Stimulated activated CD4-positive, alpha-beta T cell treated with anti-CD3 and anti-CD28 coated beads, Interleukin-4, amount 100 ng/mL, for 4 hours (primary cell): ENCODE data around the gene IER3.

Experiments
- DNase-seq, 2 experiments: peaks; one replicate each; pipeline ENCODE4 v3.0.0-alpha.2; 2020

IER3 gene

DNA sequence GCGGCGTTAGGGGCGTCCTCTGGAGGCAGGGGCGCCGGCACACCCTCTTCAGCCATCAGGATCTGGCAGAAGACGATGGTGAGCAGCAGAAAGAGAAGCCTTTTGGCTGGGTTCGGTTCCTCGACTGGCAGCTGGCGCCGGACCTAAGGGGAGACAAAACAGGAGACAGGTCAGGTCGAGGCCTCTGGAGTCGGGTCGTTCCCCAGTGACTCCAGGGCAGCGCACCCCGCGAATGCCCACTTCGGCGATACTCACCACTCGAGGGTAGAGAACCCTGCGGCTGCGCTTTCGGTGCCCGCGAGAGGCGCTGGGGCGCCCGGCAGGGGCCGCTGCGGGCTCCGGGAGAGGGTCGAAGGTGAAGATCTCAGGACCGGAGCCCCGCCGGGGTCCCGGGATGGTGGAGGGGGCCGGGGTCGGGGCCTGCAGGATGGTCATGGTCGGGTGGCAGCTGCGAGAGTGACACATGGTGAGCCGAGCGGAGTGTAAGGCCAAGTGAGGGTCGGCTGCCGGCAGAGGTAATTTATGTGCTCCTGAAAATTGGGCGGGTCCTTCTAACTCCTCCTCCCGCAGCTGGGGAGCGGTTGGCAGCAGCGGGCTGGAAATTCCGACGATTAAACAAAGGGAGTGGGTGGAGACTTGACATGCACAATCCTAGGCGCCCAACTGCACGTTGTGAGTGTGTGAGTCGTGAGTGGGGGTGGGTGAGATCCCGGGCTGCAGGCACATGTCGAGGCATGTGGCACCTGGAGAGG is at the start of gene IER3:
TSS of gene IER3 (minus strand) at position 494 of the 752 bp plus-strand sequence. CDS start at position 465, 29 bp downstream.
- DNase-seq, result peak; percentile 87 to 94

- no peak for DNase-seq
Observed at GRCh38 chr6:30793521-30794194, 49.3 kb upstream of the IER3 start.

DNA sequence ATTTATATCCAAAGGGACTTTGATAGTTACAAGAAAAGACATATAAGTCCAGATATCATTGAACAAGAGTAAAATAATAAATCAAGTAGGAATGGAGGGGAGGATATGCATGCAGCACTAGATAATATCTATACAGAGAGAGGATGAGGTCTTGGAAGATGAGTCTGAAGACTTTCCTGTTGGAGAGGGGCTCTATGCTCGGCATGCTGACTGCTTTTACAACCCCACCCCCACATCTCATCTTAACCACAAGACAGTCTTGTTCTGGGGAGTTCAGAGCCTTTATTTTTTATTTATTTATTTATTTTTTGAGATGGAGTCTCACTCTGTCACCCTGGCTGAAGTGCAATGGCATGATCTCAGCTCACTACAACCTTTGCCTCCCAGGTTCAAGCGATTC is 48.4 kb upstream of the IER3 start:
- no peak for DNase-seq

GRCh38 chr6:30790724-30791383 is 46.5 kb upstream of the IER3 start:
- DNase-seq, result no peak

DNA sequence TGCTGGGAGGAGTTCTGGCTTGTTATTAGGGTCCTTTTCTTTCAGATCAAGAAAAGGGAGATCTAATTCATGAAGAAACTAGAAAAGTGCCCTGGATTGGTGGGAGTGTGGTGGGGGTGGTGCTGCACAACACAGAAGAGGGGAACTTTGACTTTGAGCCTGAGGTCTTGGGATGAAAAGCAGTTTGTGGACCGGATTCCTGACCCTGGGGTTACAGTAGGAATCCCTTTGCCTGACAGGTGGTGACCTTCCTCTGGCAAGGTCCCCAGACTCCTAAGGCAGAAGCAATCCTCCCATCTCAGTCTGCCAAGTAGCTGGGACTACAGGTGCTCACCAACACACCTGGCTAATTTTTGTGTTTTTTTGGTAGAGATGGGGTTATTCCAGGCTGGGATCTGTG is 45.3 kb upstream of the IER3 start:
- DNase-seq, result no peak

DNA sequence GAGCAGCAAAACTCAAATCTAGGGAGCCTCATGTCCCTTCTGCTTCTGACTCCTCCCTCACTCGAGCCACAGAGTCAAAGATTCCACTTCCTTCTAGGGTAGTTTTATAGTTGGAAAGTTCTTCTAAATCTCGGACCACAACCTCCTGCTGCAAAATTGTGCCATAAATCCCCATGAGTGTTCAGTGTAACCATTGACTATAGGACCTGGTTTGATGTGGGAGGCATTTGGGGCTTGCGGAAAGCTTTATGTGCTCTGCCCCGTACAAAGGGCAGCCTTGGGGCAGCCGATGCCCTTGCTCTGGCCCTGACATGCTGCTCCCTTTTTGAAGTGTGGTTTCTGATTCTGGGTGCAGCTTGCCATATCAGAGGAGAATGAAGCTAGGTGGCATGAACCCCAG is 43.6 kb upstream of the IER3 start:
- DNase-seq, result no peak

DNA sequence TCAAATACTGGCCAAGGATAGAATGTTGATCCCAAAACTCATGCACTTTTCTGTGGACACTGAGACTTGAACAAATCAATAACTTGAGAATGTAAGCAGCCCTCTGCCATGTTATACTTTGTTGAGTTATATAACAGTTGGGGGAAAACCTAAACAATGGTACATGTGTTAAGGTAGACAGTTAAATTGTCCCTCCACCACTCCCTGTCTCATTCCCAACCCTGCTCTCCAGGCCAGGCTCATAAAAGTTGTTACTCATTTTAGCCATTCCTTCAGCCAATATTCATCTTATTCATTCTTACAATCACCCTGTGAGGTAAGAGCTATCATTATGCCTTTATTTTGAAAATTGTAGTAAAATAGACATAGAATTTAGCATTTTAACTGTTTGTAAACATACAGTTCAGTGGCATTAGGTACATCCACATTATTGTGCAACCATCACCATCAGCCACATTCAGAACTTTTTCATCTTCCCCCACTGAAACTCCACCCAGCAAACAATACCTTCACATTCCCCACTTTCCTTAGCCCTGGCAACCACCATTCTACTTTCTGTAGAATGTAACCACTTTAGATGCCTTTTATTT is 38.2 kb upstream of the IER3 start:
- DNase-seq, result no peak

DNA sequence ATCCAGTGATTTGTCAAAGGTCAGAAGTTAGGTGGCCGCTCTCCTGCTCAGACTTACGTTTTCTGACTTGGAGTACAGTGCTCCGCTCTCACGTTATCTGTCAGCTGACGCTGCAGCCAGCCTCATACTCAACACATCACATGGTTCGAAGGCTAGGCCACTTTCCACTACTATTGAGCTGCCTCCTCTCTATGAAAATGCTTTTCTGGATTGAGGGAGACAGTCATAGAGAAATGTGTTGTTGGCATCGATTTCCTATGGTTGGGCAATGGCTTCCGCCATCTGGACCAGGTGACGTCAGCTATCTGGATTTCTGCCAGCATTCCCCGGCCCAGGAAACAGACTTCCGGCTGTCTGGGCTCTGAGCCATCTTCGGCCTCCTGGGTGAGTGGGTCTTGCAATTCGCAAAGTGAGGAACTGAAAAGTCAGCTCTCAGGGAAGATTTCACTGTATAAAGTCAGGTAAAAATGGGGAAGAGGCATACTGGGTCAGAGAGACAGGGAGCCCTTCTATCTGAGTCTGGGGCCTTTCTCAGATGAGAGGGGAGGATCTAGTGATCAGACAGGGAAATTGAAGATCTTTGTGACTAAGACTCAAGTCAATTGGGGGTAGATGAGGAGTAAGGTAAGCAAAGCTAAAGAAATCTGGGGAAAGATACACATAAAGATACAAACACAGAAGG is 37.5 kb upstream of the IER3 start:
- peak; percentile 22 to 23 for DNase-seq

DNA sequence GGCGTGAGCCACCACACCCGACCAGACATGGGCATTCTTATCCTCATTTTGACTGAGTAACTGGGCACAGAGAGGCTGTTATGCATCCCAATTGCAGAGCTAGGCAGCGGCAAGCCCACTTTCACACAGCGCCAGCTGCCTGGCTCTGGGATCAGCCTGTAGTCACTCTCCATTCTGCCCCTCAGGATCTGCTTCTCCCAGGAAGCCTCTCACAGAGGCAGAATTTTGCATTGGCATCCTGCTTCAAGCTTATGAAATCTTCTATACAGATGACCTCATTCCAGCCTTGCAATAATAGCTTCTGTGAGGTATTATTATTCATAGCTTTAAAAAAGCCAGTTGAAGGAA is 37.0 kb upstream of the IER3 start:
- no peak for DNase-seq

- DNase-seq, result no peak
Observed at GRCh38 chr6:30780642-30780920, 36.2 kb upstream of the IER3 start.

DNA sequence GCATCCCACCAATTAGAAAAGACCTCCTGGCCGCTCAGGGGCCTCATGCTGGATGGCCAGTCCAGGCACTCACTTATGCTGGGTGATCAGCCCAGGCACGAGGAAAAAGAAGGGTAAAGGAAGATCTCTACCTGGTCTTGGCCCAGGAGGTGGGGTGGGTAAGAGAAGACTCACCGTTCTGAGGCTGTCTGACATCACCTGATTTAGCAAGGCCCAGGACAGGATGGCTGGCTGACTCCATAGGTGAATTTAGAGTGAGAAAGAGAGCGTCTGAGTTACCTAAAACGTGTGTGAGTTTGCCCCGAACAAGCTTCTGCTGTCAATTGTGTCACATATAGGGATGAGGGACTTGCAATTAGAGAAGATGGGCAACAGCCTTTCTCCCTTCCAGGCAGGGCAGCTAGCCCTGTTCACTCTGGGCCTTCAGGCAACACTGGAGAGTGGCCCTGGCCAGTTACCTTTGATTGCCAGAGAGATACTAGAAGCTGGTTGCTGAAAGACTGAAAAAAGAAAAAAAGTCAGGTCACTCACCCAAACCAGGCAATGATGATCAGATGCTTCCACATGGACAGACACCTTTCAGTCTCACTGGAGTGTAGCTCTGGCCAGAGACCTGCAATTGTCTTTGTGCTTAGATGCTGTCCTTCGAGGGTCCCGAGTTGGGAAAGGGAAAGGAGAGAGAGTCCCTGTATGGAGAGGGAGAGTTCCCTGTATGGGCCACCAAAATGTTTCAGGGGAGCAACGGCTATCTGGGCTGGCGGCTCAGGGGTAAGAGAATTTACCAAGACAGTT is 35.7 kb upstream of the IER3 start:
- DNase-seq, result no peak

DNA sequence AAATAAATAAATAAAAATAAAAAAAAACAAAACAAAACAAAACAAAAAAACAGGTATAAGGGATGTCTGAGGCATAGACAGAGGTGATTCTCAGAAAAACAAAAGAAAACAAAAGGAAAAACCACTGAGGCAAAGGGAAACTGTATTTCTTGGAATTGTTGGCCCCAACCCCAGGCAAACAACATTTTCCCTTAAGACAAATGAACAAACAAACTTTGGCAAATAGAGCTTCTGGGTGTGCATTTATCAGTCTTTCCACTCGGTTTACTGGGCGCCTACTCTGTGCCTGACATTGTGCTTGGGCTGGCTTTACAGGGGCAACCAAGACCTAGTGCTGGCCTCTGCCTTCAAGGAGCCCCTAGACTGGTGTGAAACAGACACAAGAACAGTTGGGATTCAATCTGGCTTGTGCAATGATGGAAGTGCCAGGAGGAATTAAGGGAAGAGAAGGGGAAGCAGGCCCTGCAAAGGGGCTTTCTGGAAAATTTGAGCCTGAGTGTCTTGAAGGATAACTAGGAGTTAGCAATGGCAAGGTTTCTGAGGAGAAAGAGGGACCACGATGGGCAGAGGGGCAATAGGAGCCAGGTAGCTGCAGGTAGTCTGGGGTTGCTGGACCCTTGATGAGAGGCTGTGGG is 33.8 kb upstream of the IER3 start:
- DNase-seq, result no peak

DNA sequence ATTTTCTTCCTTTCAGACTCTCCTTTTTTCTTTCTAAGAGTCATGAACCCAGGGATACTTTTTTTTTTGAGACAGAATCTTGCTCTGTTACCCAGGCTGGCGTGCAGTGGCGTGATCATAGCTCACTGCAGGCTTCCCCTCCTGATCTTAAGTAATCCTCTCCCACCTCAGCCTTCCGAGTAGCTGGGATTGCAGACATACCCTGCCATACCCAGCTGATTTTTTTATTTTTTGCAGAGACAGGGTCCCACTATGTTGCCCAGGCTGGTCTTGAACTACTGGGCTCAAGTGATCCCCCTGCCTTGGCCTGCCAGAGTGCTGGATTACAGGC is 32.8 kb upstream of the IER3 start:
- no peak for DNase-seq

- DNase-seq, result no peak
Observed at GRCh38 chr6:30776390-30777154, 32.2 kb upstream of the IER3 start.

DNA sequence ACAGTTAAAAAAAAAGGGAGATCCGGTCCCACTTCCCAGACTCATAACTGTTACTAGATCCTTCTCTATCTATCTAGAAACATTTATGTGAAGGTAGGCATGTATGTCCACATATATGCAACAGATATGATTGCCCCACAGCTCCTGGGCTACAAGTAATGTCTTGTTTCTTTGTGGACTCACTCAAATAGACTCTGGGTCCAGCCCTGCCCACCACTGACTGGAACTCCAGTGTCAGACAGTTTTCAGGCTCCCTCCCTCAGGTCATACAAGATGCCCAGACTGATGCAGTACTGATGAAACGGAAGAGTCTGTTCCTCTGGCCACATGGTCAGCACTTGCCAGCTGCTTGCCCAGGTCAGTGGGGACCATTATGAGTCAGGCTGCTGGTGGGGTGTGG is 30.8 kb upstream of the IER3 start:
- no peak for DNase-seq

DNA sequence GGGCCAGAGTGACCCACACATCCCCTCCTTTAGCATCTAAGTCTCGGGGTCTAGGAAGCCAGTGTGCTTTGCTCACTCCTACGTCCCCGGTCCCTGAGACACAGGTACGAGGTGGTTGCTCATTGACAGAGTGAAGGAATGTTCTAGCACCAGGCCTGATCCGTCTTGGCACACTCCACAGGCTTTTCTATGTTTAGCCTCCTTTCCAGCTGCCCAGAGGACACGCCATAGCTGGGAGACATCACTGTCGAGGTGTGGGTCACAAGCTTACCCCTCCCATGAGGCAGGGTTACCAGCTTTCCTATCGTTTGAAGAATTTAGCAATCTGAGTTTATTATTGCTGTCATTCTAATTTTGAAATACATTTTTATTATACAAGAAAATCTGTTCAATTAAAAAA is 30.4 kb upstream of the IER3 start:
- no peak for DNase-seq

GRCh38 chr6:30770592-30770991 is 26.2 kb upstream of the IER3 start:
- no peak for DNase-seq

- no peak for DNase-seq
Observed at GRCh38 chr6:30769853-30770524, 25.6 kb upstream of the IER3 start.

- DNase-seq, result peak; percentile 79 to 94
Observed at GRCh38 chr6:30769088-30769852, 24.9 kb upstream of the IER3 start.

DNA sequence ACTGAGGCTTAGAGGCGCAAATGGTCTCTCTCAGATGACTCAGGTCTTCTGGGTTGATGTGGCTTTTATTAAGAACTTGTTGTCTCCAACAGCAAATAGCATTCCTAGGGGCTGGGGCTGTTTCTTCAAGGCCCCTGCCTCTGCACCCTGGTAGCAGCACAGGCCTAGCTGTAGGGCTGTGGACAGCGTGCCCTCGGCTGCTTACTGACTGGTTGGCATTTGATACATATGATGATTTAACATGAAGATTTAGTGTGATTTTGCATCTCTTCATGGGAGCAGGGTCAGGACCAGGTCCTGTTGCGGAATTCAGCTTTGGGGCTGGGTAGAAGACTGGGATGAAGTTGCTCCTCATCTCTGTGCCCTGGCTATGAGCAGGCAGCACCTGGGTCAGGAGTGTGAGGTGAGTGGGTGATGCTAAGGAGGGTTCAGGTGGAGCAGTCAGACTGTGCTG is 24.3 kb upstream of the IER3 start:
- DNase-seq, result no peak
